Pancreas (tissue), 10 donors: ENCODE results near the gene DGKD. TPM values are rescaled to one million over a fixed set of nuclear protein-coding genes. Genes with fewer than 3 reads are reported as not detected.

Experiments used
- ATAC-seq, 4 donors: fragments of 200-7000 bp; cut with Tn5 transposase; one replicate each; pipeline versions ENCODE4 v1.8.0 to v1.9.1; 2020; ENCODE audit warnings: mild to moderate bottlenecking in 4 of 4, moderate library complexity in 4 of 4
- DNase-seq, 6 donors: peaks; one replicate each; pipeline ENCODE4 v3.0.0-alpha.2; 2020
- FAIRE-seq: peaks from 2 replicates; lab custom pipeline; 2012; peaks lifted over from hg19 to GRCh38; lab: Jason Lieb, UNC
- H3K27ac ChIP-seq, 4 donors: fragments of 200-600 bp; sonication (generic); 1 replicate in 3 of 4; 2 replicates in 1 of 4; pipeline versions ENCODE4 v1.5.0 to v1.8.0; 2020
- H3K27me3 ChIP-seq, 4 donors: fragments of 200-600 bp; one replicate each; pipeline ENCODE4 v1.8.0; 2021
- H3K36me3 ChIP-seq, 3 donors: fragments of 200-600 bp; sonication (generic) in 1 of 3; one replicate each; pipeline versions ENCODE4 v1.5.0 to v1.8.0; 2020 to 2021
- H3K4me1 ChIP-seq, 3 donors: fragments of 200-600 bp; one replicate each; pipeline ENCODE4 v1.8.0; 2021
- H3K4me3 ChIP-seq, 4 donors: fragments of 200-600 bp; sonication (generic) in 2 of 4; one replicate each; pipeline versions ENCODE4 v1.5.0 to v1.8.0; 2020 to 2021
- H3K9me3 ChIP-seq, 4 donors: fragments of 200-600 bp; one replicate each; pipeline ENCODE4 v1.8.0; 2021
- CTCF ChIP-seq, 4 donors: fragments of 200-600 bp; sonication (generic) in 3 of 4; IDR thresholded peaks; one replicate each; pipeline versions ENCODE4 v1.5.0 to v1.8.0; 2021; ENCODE audit warnings: antibody characterized with exemption in 4 of 4
- WGBS, 2 donors: extraction: QIAGEN DNeasy Blood & Tissue Kit; methylation state at CpG; one replicate each; pipeline ENCODE4 v1.1.7; 2013; 5-methylcytosine and 5-hydroxymethylcytosine counted together
- intact Hi-C, 3 donors: fragments of 100-400 bp; cut with DNase I; formaldehyde crosslinking; loops; one replicate each; pipeline versions ENCODE4 v1.11.1 to v1.14.2; 2022
- polyA plus RNA-seq, 2 donors: library from polyadenylated mRNA; stranded (reverse); fragments of 200-250 nt; gene quantifications; one replicate each; pipeline ENCODE4 v1.2.3, GENCODE V29; 2013
- total RNA-seq, 6 donors: library from RNA; stranded (reverse); fragmentation: NEBNext Ultra II Directional in 4 of 6; extraction: Animal tissue kit (Norgen Biotek cat#: 25700) in 4 of 6; gene quantifications; one replicate each; pipeline versions ENCODE4 v1.2.1 to v1.2.4, GENCODE V29; 2021 to 2023
- donor health status: healthy with polysubstance abuse.
- donor health status: DM: no; HTN: no; CAD: no; lungs with moderate emphysema.
- donor health status: DM: no; HTN: no; CAD: no.
- donor health status: control.
- donor health status: control.
- donor health status: Bipolar disorder and iron deficiency.
- donor health status: DM: yes; HTN: yes; CAD: no.
- donor health status: DM: no; HTN: no; CAD: no.
- donor health status: DM: no; HTN: no; CAD: no.
- donor health status: DM: yes; HTN: yes; CAD: no.

The DGKD gene
- total and polyA plus RNA-seq, 8 donors = 6.7 to 16.3 (median 8.9) TPM

- 89 to 93% methylated on average over 13 of the region's 13 CpGs for WGBS, 2 donors
- no peak for TF ChIP-seq CTCF (IDR thresholded peaks at IDR 0.05)
- FAIRE-seq = no peak
- H3K36me3 ChIP-seq = no peaks in the 10 kb centered on the region
- H3K27ac ChIP-seq = no peak overlapping the region
- H3K4me1 ChIP-seq = peaks cover 0 to 5% (median 0%) of the 10 kb centered on the region in 3 donors
- no peak overlapping the region for H3K4me3 ChIP-seq
- no peaks in the 10 kb centered on the region for H3K9me3 ChIP-seq
- ATAC-seq = no peak
- intact Hi-C loops = no loop called here
- no peak for DNase-seq
- no peaks in the 10 kb centered on the region for H3K27me3 ChIP-seq
Measured at GRCh38 chr2:233380132-233380895, 26.0 kb downstream of the DGKD start.

GRCh38 chr2:233380995-233381637 lies 26.8 kb downstream of the DGKD start:
- no peak for TF ChIP-seq CTCF (IDR thresholded peaks at IDR 0.05)
- ATAC-seq (no peak), DNase-seq (no peak), FAIRE-seq (no peak)
- no peaks in the 10 kb centered on the region for H3K9me3 ChIP-seq
- no peaks in the 10 kb centered on the region for H3K27me3 ChIP-seq
- intact Hi-C loops = no loop called here
- no peaks in the 10 kb centered on the region for H3K36me3 ChIP-seq
- H3K4me1 ChIP-seq = peaks cover 0 to 5% (median 0%) of the 10 kb centered on the region in 3 donors
- no peak overlapping the region for H3K27ac ChIP-seq
- 78 to 85% methylated on average over 11 of the region's 11 CpGs for WGBS, 2 donors
- H3K4me3 ChIP-seq = no peak overlapping the region

- no peak for TF ChIP-seq CTCF (IDR thresholded peaks at IDR 0.05)
- FAIRE-seq = no peak
- Histone ChIP-seq H3K9me3 (no peaks in the 10 kb centered on the region), H3K4me1 (peaks cover 0 to 5% (median 0%) of the 10 kb centered on the region in 3 donors), H3K36me3 (no peaks in the 10 kb centered on the region), H3K4me3 (no peak overlapping the region), H3K27ac (no peak overlapping the region), H3K27me3 (no peaks in the 10 kb centered on the region)
- 90 to 93% methylated on average over 4 of the region's 4 CpGs for WGBS, 2 donors
- DNase-seq = no peak
- intact Hi-C loops = no loop called here
- ATAC-seq = no peak
Measured at GRCh38 chr2:233381638-233381995, 27.3 kb downstream of the DGKD start.

GRCh38 chr2:233384015-233384414 lies 29.7 kb downstream of the DGKD start:
- no peak for ATAC-seq
- 89 to 90% methylated on average over 10 of the region's 10 CpGs for WGBS, 2 donors

More at GRCh38 chr2:233384015-233384414, 29.7 kb downstream of the DGKD start:
- Histone ChIP-seq H3K4me3 (no peak overlapping the region), H3K9me3 (no peaks in the 10 kb centered on the region), H3K4me1 (peaks cover 7 to 11% (median 8%) of the 10 kb centered on the region in 3 donors), H3K27me3 (no peaks in the 10 kb centered on the region), H3K36me3 (no peaks in the 10 kb centered on the region), H3K27ac (no peak overlapping the region)
- no peak for TF ChIP-seq CTCF (IDR thresholded peaks at IDR 0.05)
- FAIRE-seq = no peak
- no peak for DNase-seq
- intact Hi-C loops = no loop called here
